Suprapubic skin (tissue), 4 donors: ENCODE data around the gene MTMR4. TPM values are rescaled to one million over a fixed set of nuclear protein-coding genes. Genes with fewer than 3 reads are reported as not detected.
"Not testable (repeated sequence)": the region's sequence is repeated elsewhere in the genome, so short reads cannot be mapped to it uniquely, and the experiment has no call there.

Source experiments
- DNase-seq, 2 donors: peaks; one replicate each; pipeline ENCODE4 v3.0.0-alpha.2; 2019; ENCODE audit warnings: low spot score in 2 of 2
- H3K27ac ChIP-seq: fragments of 200-600 bp; sonication (generic); one replicate; pipeline ENCODE4 v1.5.1; 2019
- H3K27me3 ChIP-seq: fragments of 200-600 bp; sonication (generic); one replicate; pipeline ENCODE4 v1.5.1; 2019
- H3K36me3 ChIP-seq: fragments of 200-600 bp; sonication (generic); one replicate; pipeline ENCODE4 v1.5.1; 2019
- H3K4me1 ChIP-seq: fragments of 200-600 bp; sonication (generic); one replicate; pipeline ENCODE4 v1.5.1; 2019
- H3K4me3 ChIP-seq: fragments of 200-600 bp; sonication (generic); one replicate; pipeline ENCODE4 v1.5.1; 2019; ENCODE audit warnings: mild to moderate bottlenecking
- H3K9me3 ChIP-seq: fragments of 200-600 bp; sonication (generic); one replicate; pipeline ENCODE4 v1.5.1; 2019
- CTCF ChIP-seq, 2 donors: fragments of 200-600 bp in 1 of 2; fragments of 450-650 bp in 1 of 2; sonication (generic) in 1 of 2; IDR thresholded peaks; one replicate each; pipeline ENCODE4 v1.5.1; 2016 to 2019; ENCODE audit warnings: antibody characterized with exemption in 2 of 2, mild to moderate bottlenecking in 1 of 2, moderate library complexity in 1 of 2
- EP300 ChIP-seq: sonication (generic); formaldehyde crosslinking; IDR thresholded peaks from one replicate; pipeline ENCODE4 v1.6.1; 2017; ENCODE audit warnings: antibody characterized with exemption
- POLR2A ChIP-seq, 2 donors: fragments of 450-650 bp; IDR thresholded peaks; one replicate each; pipeline ENCODE4 v1.6.1; 2017; ENCODE audit warnings: antibody characterized with exemption in 2 of 2, mild to moderate bottlenecking in 2 of 2, moderate library complexity in 2 of 2
- POLR2AphosphoS5 ChIP-seq, 3 donors: sonication (generic); formaldehyde crosslinking; IDR thresholded peaks; one replicate each; pipeline ENCODE4 v1.6.1; 2017; ENCODE audit warnings: antibody characterized with exemption in 3 of 3
- WGBS: methylation state at CpG from one replicate; pipeline ENCODE4 v1.1.5; 2018; 5-methylcytosine and 5-hydroxymethylcytosine counted together
- total RNA-seq, 4 donors: library from RNA; depleted of rRNA; stranded (reverse); fragments of >200 nt; gene quantifications; one replicate each; pipeline ENCODE4 v1.1.0, GENCODE V29; 2016

The MTMR4 gene
- total RNA-seq, 4 donors from 2014 or later: 31.7 to 66.0 (median 53.4) TPM

GRCh38 chr17:58484600-58484999, 29.8 kb downstream of the MTMR4 start:
- H3K4me1 ChIP-seq: no peaks in the 10 kb centered on the region
- no peak overlapping the region for H3K27ac ChIP-seq
- no peaks in the 10 kb centered on the region for H3K9me3 ChIP-seq
- H3K27me3 ChIP-seq: no peaks in the 10 kb centered on the region
- 94% methylated on average over 3 of the region's 3 CpGs for WGBS
- peaks cover 22% of the 10 kb centered on the region for H3K36me3 ChIP-seq
- H3K4me3 ChIP-seq: no peak overlapping the region
- TF ChIP-seq POLR2A (IDR thresholded peaks at IDR 0.05) (no peak), EP300 (no peak), CTCF (IDR thresholded peaks at IDR 0.05) (no peak)
- no peak for DNase-seq

GRCh38 chr17:58481798-58482197, 32.6 kb downstream of the MTMR4 start:
- not testable (repeated sequence) for H3K27me3 ChIP-seq, H3K9me3 ChIP-seq, H3K36me3 ChIP-seq, H3K4me1 ChIP-seq, DNase-seq, H3K4me3 ChIP-seq, H3K27ac ChIP-seq
- 93% methylated on average over 5 of the region's 5 CpGs for WGBS

- no peak overlapping the region for H3K27ac ChIP-seq
- H3K4me3 ChIP-seq: no peak overlapping the region
- no peaks in the 10 kb centered on the region for H3K36me3 ChIP-seq
- H3K27me3 ChIP-seq: no peaks in the 10 kb centered on the region
- H3K4me1 ChIP-seq: no peaks in the 10 kb centered on the region
- no peak for DNase-seq
- TF ChIP-seq POLR2AphosphoS5 (IDR thresholded peaks at IDR 0.05) (no peak), CTCF (IDR thresholded peaks at IDR 0.05) (no peak), POLR2A (IDR thresholded peaks at IDR 0.05) (no peak), EP300 (no peak)
- 77% methylated on average over 6 of the region's 6 CpGs for WGBS
- no peaks in the 10 kb centered on the region for H3K9me3 ChIP-seq
Observed at GRCh38 chr17:58480090-58480489, 34.3 kb downstream of the MTMR4 start.

GRCh38 chr17:58476812-58477211, 37.6 kb downstream of the MTMR4 start:
- Histone ChIP-seq H3K36me3 (no peaks in the 10 kb centered on the region), H3K4me1 (no peaks in the 10 kb centered on the region), H3K4me3 (no peak overlapping the region), H3K9me3 (no peaks in the 10 kb centered on the region), H3K27me3 (no peaks in the 10 kb centered on the region), H3K27ac (no peak overlapping the region)
- 84% methylated on average over 18 of the region's 18 CpGs for WGBS
- DNase-seq: no peak
- TF ChIP-seq CTCF (IDR thresholded peaks at IDR 0.05): no peak
- TF ChIP-seq POLR2AphosphoS5 (IDR thresholded peaks at IDR 0.05): no peak
- TF ChIP-seq EP300: no peak
- no peak for TF ChIP-seq POLR2A (IDR thresholded peaks at IDR 0.05)

- TF ChIP-seq CTCF (IDR thresholded peaks at IDR 0.05) (no peak), POLR2A (IDR thresholded peaks at IDR 0.05) (no peak), EP300 (no peak), POLR2AphosphoS5 (IDR thresholded peaks at IDR 0.05) (no peak)
- no peaks in the 10 kb centered on the region for H3K9me3 ChIP-seq
- H3K36me3 ChIP-seq: no peaks in the 10 kb centered on the region
- DNase-seq: no peak
- no peak overlapping the region for H3K27ac ChIP-seq
- no peaks in the 10 kb centered on the region for H3K4me1 ChIP-seq
- H3K27me3 ChIP-seq: no peaks in the 10 kb centered on the region
- H3K4me3 ChIP-seq: no peak overlapping the region
Observed at GRCh38 chr17:58475985-58476384, 38.5 kb downstream of the MTMR4 start.

- Histone ChIP-seq H3K9me3 (no peaks in the 10 kb centered on the region), H3K36me3 (no peaks in the 10 kb centered on the region), H3K4me3 (no peak overlapping the region), H3K4me1 (no peaks in the 10 kb centered on the region), H3K27ac (no peak overlapping the region), H3K27me3 (peaks cover 5% of the 10 kb centered on the region)
- 94% methylated on average over 6 of the region's 6 CpGs for WGBS
- DNase-seq: no peak
- TF ChIP-seq CTCF (IDR thresholded peaks at IDR 0.05) (no peak), POLR2A (IDR thresholded peaks at IDR 0.05) (no peak), POLR2AphosphoS5 (IDR thresholded peaks at IDR 0.05) (no peak), EP300 (no peak)
Observed at GRCh38 chr17:58470356-58470755, 44.1 kb downstream of the MTMR4 start.
